Measurements from ENCODE around the gene ZNF28.

GRCh38 chr19:52823676-52824075, 2.2 kb upstream of the ZNF28 start:
- TF ChIP-seq, protein P1, sequence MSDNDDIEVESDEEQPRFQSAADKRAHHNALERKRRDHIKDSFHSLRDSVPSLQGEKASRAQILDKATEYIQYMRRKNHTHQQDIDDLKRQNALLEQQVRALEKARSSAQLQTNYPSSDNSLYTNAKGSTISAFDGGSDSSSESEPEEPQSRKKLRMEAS (IDR thresholded peaks at IDR 0.05): no peak
- TF ChIP-seq HMGXB4 (CRISPR knock-in tag; IDR thresholded peaks at IDR 0.05; ENCODE audit: borderline replicate concordance): no peak
- no peak for TF ChIP-seq CTCF (IDR thresholded peaks at IDR 0.05)
- TF ChIP-seq KDM1A (IDR thresholded peaks at IDR 0.05; ENCODE audit: low read depth): no peak
- no peak for TF ChIP-seq RNF2 (IDR thresholded peaks at IDR 0.05; ENCODE audit: borderline replicate concordance, low read depth)
- no peak for TF ChIP-seq EP300 (IDR thresholded peaks at IDR 0.05)
- TF ChIP-seq MAZ (IDR thresholded peaks at IDR 0.05; ENCODE audit: borderline replicate concordance, low read depth, low read length): no peak
- no peak for TF ChIP-seq RARB (CRISPR knock-in tag; IDR thresholded peaks at IDR 0.05)
- TF ChIP-seq POLR2A (IDR thresholded peaks at IDR 0.05; ENCODE audit: low read length): no peak
- TF ChIP-seq RAD21 (conservative IDR thresholded peaks at IDR 0.05 in 1 of 2, IDR thresholded peaks at IDR 0.05 in 1 of 2): no peak
- no peak for TF ChIP-seq SMC3 (IDR thresholded peaks at IDR 0.05)
- TF ChIP-seq BCL3 (IDR thresholded peaks at IDR 0.05): no peak
- TF ChIP-seq TFCP2L1 (CRISPR knock-in tag; IDR thresholded peaks at IDR 0.05): no peak
- TF ChIP-seq, protein P2, sequence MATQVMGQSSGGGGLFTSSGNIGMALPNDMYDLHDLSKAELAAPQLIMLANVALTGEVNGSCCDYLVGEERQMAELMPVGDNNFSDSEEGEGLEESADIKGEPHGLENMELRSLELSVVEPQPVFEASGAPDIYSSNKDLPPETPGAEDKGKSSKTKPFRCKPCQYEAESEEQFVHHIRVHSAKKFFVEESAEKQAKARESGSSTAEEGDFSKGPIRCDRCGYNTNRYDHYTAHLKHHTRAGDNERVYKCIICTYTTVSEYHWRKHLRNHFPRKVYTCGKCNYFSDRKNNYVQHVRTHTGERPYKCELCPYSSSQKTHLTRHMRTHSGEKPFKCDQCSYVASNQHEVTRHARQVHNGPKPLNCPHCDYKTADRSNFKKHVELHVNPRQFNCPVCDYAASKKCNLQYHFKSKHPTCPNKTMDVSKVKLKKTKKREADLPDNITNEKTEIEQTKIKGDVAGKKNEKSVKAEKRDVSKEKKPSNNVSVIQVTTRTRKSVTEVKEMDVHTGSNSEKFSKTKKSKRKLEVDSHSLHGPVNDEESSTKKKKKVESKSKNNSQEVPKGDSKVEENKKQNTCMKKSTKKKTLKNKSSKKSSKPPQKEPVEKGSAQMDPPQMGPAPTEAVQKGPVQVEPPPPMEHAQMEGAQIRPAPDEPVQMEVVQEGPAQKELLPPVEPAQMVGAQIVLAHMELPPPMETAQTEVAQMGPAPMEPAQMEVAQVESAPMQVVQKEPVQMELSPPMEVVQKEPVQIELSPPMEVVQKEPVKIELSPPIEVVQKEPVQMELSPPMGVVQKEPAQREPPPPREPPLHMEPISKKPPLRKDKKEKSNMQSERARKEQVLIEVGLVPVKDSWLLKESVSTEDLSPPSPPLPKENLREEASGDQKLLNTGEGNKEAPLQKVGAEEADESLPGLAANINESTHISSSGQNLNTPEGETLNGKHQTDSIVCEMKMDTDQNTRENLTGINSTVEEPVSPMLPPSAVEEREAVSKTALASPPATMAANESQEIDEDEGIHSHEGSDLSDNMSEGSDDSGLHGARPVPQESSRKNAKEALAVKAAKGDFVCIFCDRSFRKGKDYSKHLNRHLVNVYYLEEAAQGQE (IDR thresholded peaks at IDR 0.05): no peak
